Psoas muscle (tissue), 8 donors: ENCODE measurements around the gene FOXJ1. TPM values are rescaled to one million over a fixed set of nuclear protein-coding genes. Genes with fewer than 3 reads are reported as not detected.
A peak's percentile ranks its signal among the peaks of the same experiment; 100 is the strongest.

Experiments
- ATAC-seq, 4 donors: fragments of 200-7000 bp; cut with Tn5 transposase; one replicate each; pipeline ENCODE4 v1.9.1; 2020; ENCODE audit warnings: moderate library complexity in 3 of 4, mild to moderate bottlenecking in 2 of 4
- DNase-seq, 2 donors: peaks; one replicate each; pipeline ENCODE4 v3.0.0-alpha.2; 2020
- H3K27ac ChIP-seq: fragments of 200-600 bp; one replicate; pipeline ENCODE4 v1.8.0; 2022
- H3K27me3 ChIP-seq, 3 donors: fragments of 200-600 bp in 1 of 3; one replicate each; pipeline versions ENCODE4 v1.6.1 to v1.8.0; 2013 to 2022; ENCODE audit warnings: low read length in 2 of 3, mild to moderate bottlenecking in 2 of 3, moderate library complexity in 1 of 3; ENCODE audit not compliant: insufficient read depth in 3 of 3
- H3K36me3 ChIP-seq, 2 donors: fragments of 200-600 bp in 1 of 2; one replicate each; pipeline versions ENCODE4 v1.6.1 to v1.8.0; 2013 to 2022; ENCODE audit warnings: low read depth in 1 of 2, mild to moderate bottlenecking in 1 of 2, moderate library complexity in 1 of 2; ENCODE audit not compliant: insufficient read depth in 1 of 2
- H3K4me1 ChIP-seq: fragments of 200-600 bp; one replicate; pipeline ENCODE4 v1.8.0; 2022
- H3K4me3 ChIP-seq: fragments of 200-600 bp; one replicate; pipeline ENCODE4 v1.8.0; 2022; ENCODE audit warnings: mild to moderate bottlenecking
- H3K9me3 ChIP-seq: fragments of 200-600 bp; one replicate; pipeline ENCODE4 v1.8.0; 2022
- CTCF ChIP-seq: fragments of 200-600 bp; IDR thresholded peaks from one replicate; pipeline ENCODE4 v1.8.0; 2022; ENCODE audit warnings: antibody characterized with exemption
- WGBS, 3 donors: extraction: QIAGEN DNeasy Blood & Tissue Kit; methylation state at CpG; one replicate each; pipeline versions ENCODE4 v1.1.6 to v1.1.7; 2013; 5-methylcytosine and 5-hydroxymethylcytosine counted together
- intact Hi-C, 2 donors: fragments of 100-400 bp; cut with DNase I; formaldehyde crosslinking; loops; one replicate each; pipeline versions ENCODE4 v1.11.0 to v1.14.2; 2022
- polyA plus RNA-seq, 3 donors: library from polyadenylated mRNA; stranded (reverse); fragments of 200-250 nt; gene quantifications; one replicate each; pipeline ENCODE4 v1.2.3, GENCODE V29; 2013
- total RNA-seq, 4 donors: library from RNA; stranded (reverse); fragmentation: NEBNext Ultra II Directional in 2 of 4; extraction: Animal tissue kit (Norgen Biotek cat#: 25700) in 2 of 4; gene quantifications; one replicate each; pipeline versions ENCODE4 v1.2.1 to v1.2.4, GENCODE V29; 2021 to 2023
- donor health status: healthy with polysubstance abuse.
- donor health status: DM: no; HTN: no; CAD: no; lungs with moderate emphysema.
- donor health status: Bipolar disorder and iron deficiency.
- donor health status: healthy.
- donor health status: DM: yes; HTN: yes; CAD: no.
- donor health status: DM: no; HTN: no; CAD: no.
- donor health status: DM: no; HTN: no; CAD: no.
- donor health status: DM: yes; HTN: yes; CAD: no.

Gene FOXJ1
- total and polyA plus RNA-seq, 7 donors, result 0.07 to 0.15 (median 0.11) TPM; not detected in 2

- 56 to 73% (median 67%) methylated on average over 5 of the region's 5 CpGs for WGBS, 3 donors
- intact Hi-C loops, result no loop called here
- ATAC-seq, result peak in 1 of 4 donors; percentile 35
- Histone ChIP-seq H3K27me3 (no peaks in the 10 kb centered on the region), H3K9me3 (no peaks in the 10 kb centered on the region), H3K27ac (no peak overlapping the region), H3K4me3 (no peak overlapping the region), H3K4me1 (peaks cover 6% of the 10 kb centered on the region), H3K36me3 (peaks cover 0 to 61% of the 10 kb centered on the region in 2 donors)
- no peak for DNase-seq
- TF ChIP-seq CTCF, result peak; percentile 24
Observed at GRCh38 chr17:76153640-76154039, 12.6 kb upstream of the FOXJ1 start.

- no peaks in the 10 kb centered on the region for H3K9me3 ChIP-seq
- no peak for TF ChIP-seq CTCF
- intact Hi-C loops, result no loop called here
- ATAC-seq (no peak), DNase-seq (no peak)
- peaks cover 0 to 57% of the 10 kb centered on the region in 2 donors for H3K36me3 ChIP-seq
- no peak overlapping the region for H3K27ac ChIP-seq
- no peaks in the 10 kb centered on the region for H3K27me3 ChIP-seq
- peaks cover 6% of the 10 kb centered on the region for H3K4me1 ChIP-seq
- H3K4me3 ChIP-seq, result no peak overlapping the region
- WGBS, 3 donors, result 91 to 95% (median 91%) methylated on average over 9 of the region's 9 CpGs
Observed at GRCh38 chr17:76153202-76153601, 12.2 kb upstream of the FOXJ1 start.

- TF ChIP-seq CTCF, result no peak
- Histone ChIP-seq H3K9me3 (no peaks in the 10 kb centered on the region), H3K4me3 (no peak overlapping the region), H3K27me3 (no peaks in the 10 kb centered on the region), H3K4me1 (peaks cover 6% of the 10 kb centered on the region), H3K27ac (no peak overlapping the region), H3K36me3 (peaks cover 0 to 52% of the 10 kb centered on the region in 2 donors)
- DNase-seq (no peak), ATAC-seq (no peak)
- intact Hi-C loops, result no loop called here
- 78 to 82% (median 79%) methylated on average over 7 of the region's 7 CpGs for WGBS, 3 donors
Observed at GRCh38 chr17:76152591-76152990, 11.5 kb upstream of the FOXJ1 start.

GRCh38 chr17:76151896-76152454 lies 10.9 kb upstream of the FOXJ1 start:
- peaks cover 6% of the 10 kb centered on the region for H3K4me1 ChIP-seq
- no peaks in the 10 kb centered on the region for H3K9me3 ChIP-seq
- no peak for ATAC-seq
- intact Hi-C loops, result no loop called here
- no peaks in the 10 kb centered on the region for H3K27me3 ChIP-seq
- 94 to 95% (median 95%) methylated on average over 8 of the region's 8 CpGs for WGBS, 3 donors
- no peak for TF ChIP-seq CTCF
- peaks cover 0 to 55% of the 10 kb centered on the region in 2 donors for H3K36me3 ChIP-seq
- H3K4me3 ChIP-seq, result no peak overlapping the region
- no peak overlapping the region for H3K27ac ChIP-seq
- DNase-seq, result no peak
